ENCODE measurements around the gene GYPE.
"Not testable (repeated sequence)": the region's sequence is repeated elsewhere in the genome, so short reads cannot be mapped to it uniquely, and the experiment has no call there.

DNA sequence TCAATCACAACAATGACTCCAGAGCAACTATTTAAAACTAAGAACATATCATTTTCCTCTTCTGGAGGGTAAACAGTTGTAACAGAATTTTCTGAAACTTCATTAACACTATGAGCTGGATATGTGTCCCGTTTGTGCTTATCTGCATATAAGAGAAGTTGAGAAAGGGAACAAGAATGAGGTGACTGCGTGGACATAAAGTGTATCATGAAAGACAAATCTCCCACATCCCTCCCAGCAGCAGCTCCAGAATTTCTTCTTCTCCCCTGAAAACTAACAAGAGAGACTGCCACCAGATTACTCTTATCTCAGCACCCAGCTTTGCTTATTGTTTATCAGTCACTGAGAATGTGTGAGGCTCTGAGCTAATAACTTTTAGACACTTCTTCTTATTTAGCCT lies 25.8 kb downstream of the GYPE start:
- TF ChIP-seq POLR2A (IDR thresholded peaks at IDR 0.05) = not testable (repeated sequence)
- TF ChIP-seq, protein P1, sequence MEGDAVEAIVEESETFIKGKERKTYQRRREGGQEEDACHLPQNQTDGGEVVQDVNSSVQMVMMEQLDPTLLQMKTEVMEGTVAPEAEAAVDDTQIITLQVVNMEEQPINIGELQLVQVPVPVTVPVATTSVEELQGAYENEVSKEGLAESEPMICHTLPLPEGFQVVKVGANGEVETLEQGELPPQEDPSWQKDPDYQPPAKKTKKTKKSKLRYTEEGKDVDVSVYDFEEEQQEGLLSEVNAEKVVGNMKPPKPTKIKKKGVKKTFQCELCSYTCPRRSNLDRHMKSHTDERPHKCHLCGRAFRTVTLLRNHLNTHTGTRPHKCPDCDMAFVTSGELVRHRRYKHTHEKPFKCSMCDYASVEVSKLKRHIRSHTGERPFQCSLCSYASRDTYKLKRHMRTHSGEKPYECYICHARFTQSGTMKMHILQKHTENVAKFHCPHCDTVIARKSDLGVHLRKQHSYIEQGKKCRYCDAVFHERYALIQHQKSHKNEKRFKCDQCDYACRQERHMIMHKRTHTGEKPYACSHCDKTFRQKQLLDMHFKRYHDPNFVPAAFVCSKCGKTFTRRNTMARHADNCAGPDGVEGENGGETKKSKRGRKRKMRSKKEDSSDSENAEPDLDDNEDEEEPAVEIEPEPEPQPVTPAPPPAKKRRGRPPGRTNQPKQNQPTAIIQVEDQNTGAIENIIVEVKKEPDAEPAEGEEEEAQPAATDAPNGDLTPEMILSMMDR (IDR thresholded peaks at IDR 0.05) = not testable (repeated sequence)

All from Peyer's patch (tissue), 4 donors.